ENCODE measurements around the gene EMC7.

EMC7 gene

DNA sequence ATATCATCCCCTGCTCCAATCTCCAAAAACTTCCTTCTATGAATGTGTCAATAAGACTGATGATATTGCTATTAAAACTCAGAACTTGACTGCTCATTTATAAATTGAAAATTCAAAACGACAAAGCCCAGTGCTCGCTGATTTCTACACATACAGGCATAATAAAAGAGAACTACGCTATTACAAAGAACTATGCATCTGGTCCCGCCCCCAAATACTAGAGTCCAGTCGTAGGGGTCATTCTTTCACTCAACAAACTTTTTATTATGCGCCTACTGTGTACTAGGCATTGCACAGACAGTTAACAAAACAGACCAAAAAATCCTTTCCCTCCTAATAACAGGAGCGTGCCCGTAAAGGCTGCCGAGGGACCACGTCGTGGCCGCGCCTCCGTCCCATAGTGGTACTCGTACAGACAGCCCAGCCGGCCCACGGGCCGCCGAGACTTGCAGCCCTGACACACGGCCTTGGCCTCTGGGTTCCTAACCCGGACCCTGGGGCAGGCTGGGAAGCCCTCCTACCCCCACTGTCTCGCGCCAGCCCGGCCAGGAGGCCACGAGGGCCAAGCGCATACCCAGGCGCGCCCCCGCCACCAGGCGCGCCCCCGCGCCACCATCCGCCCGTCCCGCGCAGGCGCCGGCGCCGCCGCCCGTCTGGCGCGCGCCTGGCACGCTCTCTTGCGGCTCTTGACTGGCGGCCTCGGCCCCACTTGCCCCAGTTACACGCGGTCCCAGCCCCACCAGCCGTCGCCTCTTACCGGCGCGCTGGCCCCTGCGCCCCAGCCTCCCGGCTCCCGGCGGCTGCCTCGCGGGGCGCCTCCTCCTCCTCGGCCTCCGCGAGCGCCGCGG, 63.4 kb downstream of the EMC7 start:
- DNase-seq: peak; percentile 43 to 57 (median 48)
